Fibroblast of gingiva (primary cell): ENCODE results near the gene CWF19L2.

ENCODE experiments used
- DNase-seq: peaks from one replicate; pipeline ENCODE4 v3.0.0-alpha.2; 2011; ENCODE audit warnings: low read depth

CWF19L2 gene

DNA sequence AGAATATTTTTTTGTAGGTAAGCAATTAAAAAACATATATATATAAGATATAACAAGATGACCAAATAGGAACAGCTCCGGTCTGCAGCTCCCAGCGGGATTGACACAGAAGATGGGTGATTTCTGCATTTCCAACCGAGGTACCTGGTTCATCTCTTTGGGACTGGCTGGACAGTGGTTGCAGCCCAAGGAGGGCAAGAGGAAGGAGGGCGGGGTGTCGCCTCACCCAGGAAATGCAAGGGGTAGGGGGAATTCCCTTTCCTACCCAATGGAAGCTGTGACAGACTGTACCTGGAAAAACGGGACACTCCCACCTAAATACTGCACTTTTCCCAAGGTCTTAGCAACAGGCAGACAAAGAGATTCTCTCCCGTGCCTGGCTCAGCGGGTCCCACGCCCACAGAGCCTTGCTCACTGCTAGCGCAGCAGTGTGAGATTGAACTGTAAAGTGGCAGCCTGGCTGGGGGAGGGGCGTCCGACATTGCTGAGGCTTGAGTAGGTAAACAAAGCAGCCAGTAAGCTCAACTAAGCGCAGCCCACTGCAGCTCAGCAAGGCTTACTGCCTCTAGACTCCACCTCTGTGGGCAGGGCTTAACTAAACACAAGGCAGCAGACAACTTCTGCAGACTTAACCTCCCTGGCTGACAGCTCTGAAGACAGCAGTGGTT is 163.8 kb downstream of the CWF19L2 start:
- DNase-seq: no peak

DNA sequence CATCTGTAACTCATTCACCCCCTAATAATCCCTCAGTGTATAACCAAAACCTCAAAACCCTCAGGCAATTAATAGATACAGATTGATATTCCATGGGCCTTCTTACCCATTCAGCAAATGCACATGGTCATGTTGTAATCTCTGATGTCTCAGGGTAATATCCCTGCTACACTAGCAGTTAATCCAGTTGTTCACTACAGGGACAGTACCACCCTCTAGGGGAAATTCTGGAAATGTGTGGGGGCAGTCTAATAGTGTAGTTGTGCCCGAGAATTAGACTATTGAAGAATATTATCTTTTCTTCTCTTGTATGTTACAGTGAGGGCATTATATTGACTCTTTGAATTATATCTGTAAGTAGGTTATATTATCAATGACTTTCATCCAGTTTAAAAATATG is 175.4 kb downstream of the CWF19L2 start:
- DNase-seq: no peak
